Hepatocyte (in vitro differentiated cells): ENCODE measurements around the gene MAP4.

ENCODE experiments used
- CTCF ChIP-seq: fragments of 200-600 bp; sonication (generic); IDR thresholded peaks from 2 replicates; pipeline ENCODE4 v1.5.1; 2016; ENCODE audit warnings: antibody characterized with exemption, mild to moderate bottlenecking; ENCODE audit not compliant: poor library complexity
- EZH2phosphoT487 ChIP-seq: fragments of 200-600 bp; sonication (generic); IDR thresholded peaks from one replicate; pipeline ENCODE4 v1.6.1; 2018; ENCODE audit warnings: antibody characterized with exemption, mild to moderate bottlenecking, low read depth, moderate library complexity; ENCODE audit not compliant: unreplicated experiment, severe bottlenecking

- TF ChIP-seq CTCF (no peak), EZH2phosphoT487 (no peak)
Observed at GRCh38 chr3:47985381-47985780, 30.8 kb downstream of the MAP4 start.
